Colonic mucosa (tissue), 4 donors: ENCODE results near the gene IQCE. TPM values are rescaled to one million over a fixed set of nuclear protein-coding genes. Genes with fewer than 3 reads are reported as not detected.
A peak's percentile ranks its signal among the peaks of the same experiment; 100 is the strongest.

Source experiments
- DNase-seq: peaks from one replicate; pipeline ENCODE4 v3.0.0-alpha.2; 2020
- H3K27ac ChIP-seq: fragments of 200-600 bp; one replicate; pipeline ENCODE4 v1.8.0; 2021
- H3K27me3 ChIP-seq: fragments of 200-600 bp; one replicate; pipeline ENCODE4 v1.8.0; 2021
- H3K36me3 ChIP-seq: fragments of 200-600 bp; one replicate; pipeline ENCODE4 v1.8.0; 2021
- H3K4me1 ChIP-seq: fragments of 200-600 bp; one replicate; pipeline ENCODE4 v1.8.0; 2021; ENCODE audit warnings: mild to moderate bottlenecking
- H3K4me3 ChIP-seq: fragments of 200-600 bp; one replicate; pipeline ENCODE4 v1.8.0; 2021
- H3K9ac ChIP-seq, 2 donors: one replicate each; pipeline ENCODE4 v1.7.0; 2013; ENCODE audit warnings: control low read depth in 2 of 2, low read depth in 2 of 2, low read length in 2 of 2
- H3K9me3 ChIP-seq: fragments of 200-600 bp; one replicate; pipeline ENCODE4 v1.8.0; 2021
- intact Hi-C: fragments of 100-400 bp; cut with DNase I; formaldehyde crosslinking; loops from one replicate; pipeline ENCODE4 v1.14.1; 2022
- total RNA-seq, 2 donors: library from RNA; stranded (reverse); fragmentation: NEBNext Ultra II Directional in 1 of 2; extraction: Animal tissue kit (Norgen Biotek cat#: 25700) in 1 of 2; gene quantifications; one replicate each; pipeline ENCODE4 v1.2.1, GENCODE V29; 2021
- TF ChIP-seq, protein P1 (sequence below): fragments of 200-600 bp; IDR thresholded peaks from one replicate; pipeline ENCODE4 v1.8.0; 2022; ENCODE audit warnings: antibody characterized with exemption, mild to moderate bottlenecking
- donor health status: healthy.
- donor health status: DM: no; HTN: no; CAD: no.
- donor health status: DM: no; HTN: no; CAD: no.

Gene IQCE
- total RNA-seq, 2 donors from 2014 or later, result 23.2 to 36.3 TPM

DNA sequence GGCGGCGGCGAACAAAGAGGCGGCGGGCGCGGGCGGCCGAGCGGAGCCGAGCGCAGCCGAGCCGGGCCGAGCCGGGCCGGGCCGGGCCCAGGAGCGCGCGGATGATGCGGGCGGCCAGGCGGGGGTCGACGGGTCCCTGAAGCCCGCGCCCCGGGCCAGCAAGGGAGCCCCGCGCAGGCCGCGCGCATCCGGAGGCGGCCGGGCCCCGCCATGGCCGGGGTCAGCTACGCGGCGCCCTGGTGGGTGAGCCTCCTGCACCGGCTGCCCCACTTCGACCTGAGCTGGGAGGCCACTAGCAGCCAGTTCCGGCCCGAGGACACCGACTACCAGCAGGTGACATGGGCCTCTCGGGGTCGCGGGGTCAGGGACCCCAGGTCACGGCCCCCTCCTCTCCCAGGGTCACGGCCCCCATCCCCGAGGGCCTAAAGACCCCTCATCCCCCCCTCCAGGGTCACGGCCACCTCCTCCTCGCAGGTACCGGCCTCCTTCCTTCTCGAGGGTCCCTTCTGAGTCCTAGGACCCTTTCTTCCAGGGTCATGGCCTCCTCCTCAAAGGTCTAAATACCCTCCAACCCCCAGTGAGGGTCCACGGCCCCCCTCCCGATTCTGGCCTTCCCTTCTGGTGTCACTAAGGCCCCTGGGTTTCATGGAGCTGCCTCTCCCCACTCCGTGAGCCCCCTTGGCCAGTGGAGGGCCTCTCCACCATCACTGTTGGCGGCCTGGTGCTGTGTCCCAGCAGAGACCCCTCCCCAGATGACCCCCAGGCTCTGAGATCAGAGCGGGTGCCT lies 73.4 kb downstream of the IQCE start, which contains the start of gene TTYH3:
TTYH3 (plus strand) TSS at position 41 of the 787 bp plus-strand sequence; CDS start at position 211, 170 bp downstream.
- no peak for DNase-seq
- no peaks in the 10 kb centered on the region for H3K9me3 ChIP-seq
- peak within 1 kb of the TSS; percentile 94 to 98 for H3K9ac ChIP-seq
- no peaks in the 10 kb centered on the region for H3K27me3 ChIP-seq
- H3K4me3 ChIP-seq, result peak within 1 kb of the TSS; percentile 89
- H3K4me1 ChIP-seq, result peaks cover 12% of the 10 kb centered on the region
- peak within 1 kb of the TSS; percentile 81 for H3K27ac ChIP-seq
- H3K36me3 ChIP-seq, result no peaks in the 10 kb centered on the region
- TF ChIP-seq, protein P1, sequence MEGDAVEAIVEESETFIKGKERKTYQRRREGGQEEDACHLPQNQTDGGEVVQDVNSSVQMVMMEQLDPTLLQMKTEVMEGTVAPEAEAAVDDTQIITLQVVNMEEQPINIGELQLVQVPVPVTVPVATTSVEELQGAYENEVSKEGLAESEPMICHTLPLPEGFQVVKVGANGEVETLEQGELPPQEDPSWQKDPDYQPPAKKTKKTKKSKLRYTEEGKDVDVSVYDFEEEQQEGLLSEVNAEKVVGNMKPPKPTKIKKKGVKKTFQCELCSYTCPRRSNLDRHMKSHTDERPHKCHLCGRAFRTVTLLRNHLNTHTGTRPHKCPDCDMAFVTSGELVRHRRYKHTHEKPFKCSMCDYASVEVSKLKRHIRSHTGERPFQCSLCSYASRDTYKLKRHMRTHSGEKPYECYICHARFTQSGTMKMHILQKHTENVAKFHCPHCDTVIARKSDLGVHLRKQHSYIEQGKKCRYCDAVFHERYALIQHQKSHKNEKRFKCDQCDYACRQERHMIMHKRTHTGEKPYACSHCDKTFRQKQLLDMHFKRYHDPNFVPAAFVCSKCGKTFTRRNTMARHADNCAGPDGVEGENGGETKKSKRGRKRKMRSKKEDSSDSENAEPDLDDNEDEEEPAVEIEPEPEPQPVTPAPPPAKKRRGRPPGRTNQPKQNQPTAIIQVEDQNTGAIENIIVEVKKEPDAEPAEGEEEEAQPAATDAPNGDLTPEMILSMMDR, result no peak
- intact Hi-C loops, result no loop called here

DNA sequence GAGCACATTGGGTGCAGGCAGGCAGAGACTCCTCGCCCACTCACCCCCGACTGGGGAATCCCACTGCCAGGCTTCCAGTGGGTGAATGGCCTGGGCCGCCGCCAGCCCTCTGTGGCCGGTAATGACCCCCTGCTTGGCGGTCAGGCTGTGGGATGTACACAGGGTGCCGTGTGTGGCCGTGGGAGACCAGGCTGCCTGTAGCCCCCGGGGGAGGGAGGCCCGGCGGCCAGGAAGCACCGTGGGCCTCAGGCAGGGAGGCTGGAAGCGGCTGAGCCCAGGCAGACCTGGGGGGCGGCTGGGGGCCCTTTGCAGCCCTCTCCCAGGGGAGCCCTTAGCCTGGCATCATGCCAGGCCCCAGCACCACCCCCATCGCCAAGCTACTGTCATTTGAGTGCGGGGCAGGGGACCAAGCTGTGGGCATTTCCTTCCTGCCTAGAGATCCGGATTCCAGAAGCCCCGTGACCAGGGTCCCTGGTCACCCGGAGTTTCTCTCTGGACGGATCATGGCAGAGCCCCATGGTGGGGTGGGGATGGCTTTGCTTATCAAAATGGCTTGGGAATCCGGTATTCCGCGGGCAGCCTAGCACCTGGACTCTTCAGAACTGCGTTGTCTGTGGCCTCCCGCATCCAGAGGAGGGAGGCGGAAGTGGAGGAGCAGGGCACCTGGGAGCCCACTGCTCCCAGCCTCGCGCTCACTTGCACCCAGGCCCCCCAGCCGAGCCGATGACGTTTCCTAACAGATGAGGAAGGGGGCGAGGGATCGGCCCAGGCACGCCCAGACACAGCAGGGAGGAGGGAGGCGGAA lies 74.2 kb downstream of the IQCE start:
- Histone ChIP-seq H3K9ac (peak overlapping the region; percentile 94 to 98), H3K4me3 (peak overlapping the region; percentile 89), H3K36me3 (no peaks in the 10 kb centered on the region), H3K27me3 (no peaks in the 10 kb centered on the region), H3K9me3 (no peaks in the 10 kb centered on the region), H3K4me1 (peaks cover 12% of the 10 kb centered on the region), H3K27ac (peak overlapping the region; percentile 81)
- TF ChIP-seq, protein P1, result no peak
- peak; percentile 76 for DNase-seq
- intact Hi-C loops, result no loop called here

DNA sequence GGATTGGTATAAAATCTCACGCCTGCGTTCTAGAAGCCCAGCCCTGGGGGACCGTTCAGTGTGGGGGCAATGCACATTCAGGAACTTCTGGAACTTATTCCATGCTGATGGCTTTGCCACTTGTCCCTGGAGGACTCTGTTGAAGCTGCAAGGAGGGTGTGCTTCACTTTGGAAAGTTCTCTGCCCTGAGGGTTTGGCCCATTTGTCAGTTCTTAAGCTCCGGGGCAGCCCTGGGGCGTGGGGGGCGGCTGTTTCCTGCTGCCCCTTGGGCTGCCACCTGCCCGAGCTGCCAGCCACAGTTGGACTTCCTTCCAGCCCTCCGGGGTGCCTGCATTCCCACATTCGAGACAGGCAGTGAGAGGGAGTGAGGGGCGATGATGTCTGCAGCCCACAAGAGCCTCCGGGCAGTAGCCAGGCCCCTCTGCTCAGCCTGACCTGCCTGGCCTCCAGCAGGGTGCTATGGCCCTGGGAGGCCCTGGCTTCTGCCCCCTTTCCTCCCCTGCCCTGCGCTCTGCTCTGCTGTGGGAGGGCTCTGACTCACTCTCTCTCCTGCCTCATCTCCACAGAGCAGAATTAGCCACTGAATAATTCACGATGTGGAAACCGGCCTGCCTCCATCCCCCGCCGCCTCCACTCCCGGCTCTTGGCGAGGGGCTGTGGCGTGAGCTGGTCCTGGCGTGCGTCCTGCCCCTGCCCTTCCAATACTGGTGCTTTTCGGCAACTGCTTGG lies 74.9 kb downstream of the IQCE start:
- Histone ChIP-seq H3K9ac (peak overlapping the region; percentile 94 to 98), H3K27me3 (no peaks in the 10 kb centered on the region), H3K27ac (peak overlapping the region; percentile 81), H3K4me3 (peak overlapping the region; percentile 89), H3K9me3 (no peaks in the 10 kb centered on the region), H3K36me3 (no peaks in the 10 kb centered on the region), H3K4me1 (peaks cover 12% of the 10 kb centered on the region)
- intact Hi-C loops, result no loop called here
- TF ChIP-seq, protein P1, result no peak
- no peak for DNase-seq

- Histone ChIP-seq H3K4me1 (peaks cover 12% of the 10 kb centered on the region), H3K9me3 (no peaks in the 10 kb centered on the region), H3K36me3 (no peaks in the 10 kb centered on the region), H3K27ac (peak overlapping the region; percentile 81), H3K27me3 (no peaks in the 10 kb centered on the region), H3K4me3 (no peak overlapping the region), H3K9ac (peak overlapping the region; percentile 56 to 94)
- intact Hi-C loops, result no loop called here
- TF ChIP-seq, protein P1, result no peak
- DNase-seq, result no peak
Measured at GRCh38 chr7:2634267-2635145, 75.7 kb downstream of the IQCE start.
